HepG2 (cell line): Measurements from ENCODE around the gene ATPAF2. TPM values are rescaled to one million over a fixed set of nuclear protein-coding genes. Genes with fewer than 3 reads are reported as not detected.
A peak's percentile ranks its signal among the peaks of the same experiment; 100 is the strongest.

Experiments used
- DNMT1 ChIP-seq: sonication (generic); formaldehyde crosslinking; IDR thresholded peaks from 2 replicates; pipeline ENCODE4 v1.5.1; 2020; ENCODE audit warnings: mild to moderate bottlenecking, missing genetic modification reagents
- FOXO4 ChIP-seq: sonication (generic); formaldehyde crosslinking; conservative IDR thresholded peaks from 2 replicates; pipeline ENCODE4 v1.8.1; 2023; ENCODE audit warnings: missing genetic modification reagents
- GLI4 ChIP-seq: sonication (generic); formaldehyde crosslinking; IDR thresholded peaks from 2 replicates; pipeline ENCODE4 v1.5.1; 2020; ENCODE audit warnings: missing genetic modification reagents, mild to moderate bottlenecking, moderate library complexity, borderline replicate concordance
- HNF1B ChIP-seq: sonication (generic); formaldehyde crosslinking; IDR thresholded peaks from 2 replicates; pipeline ENCODE4 v1.5.1; 2020; ENCODE audit warnings: mild to moderate bottlenecking, moderate library complexity, missing genetic modification reagents
- NFYB ChIP-seq: sonication (generic); formaldehyde crosslinking; IDR thresholded peaks from 2 replicates; pipeline ENCODE4 v1.4.0; 2020; ENCODE audit warnings: missing genetic modification reagents
- NONO ChIP-seq, 2 experiments: fragments of 450-650 bp in 1 of 2; sonication (generic) in 1 of 2; formaldehyde crosslinking in 1 of 2; IDR thresholded peaks in 1 of 2; conservative IDR thresholded peaks in 1 of 2; 2 replicates each; pipeline versions ENCODE4 v1.6.1 to v1.8.0; 2017 to 2022; ENCODE audit warnings: mild to moderate bottlenecking in 1 of 2, missing genetic modification reagents in 1 of 2, moderate library complexity in 1 of 2
- NR2F2 ChIP-seq: IDR thresholded peaks from 2 replicates; pipeline ENCODE4 v1.6.1; 2012; ENCODE audit warnings: low read depth, inconsistent platforms, borderline replicate concordance
- REPIN1 ChIP-seq: sonication (generic); formaldehyde crosslinking; IDR thresholded peaks from 2 replicates; pipeline ENCODE4 v1.8.0; 2022; ENCODE audit warnings: missing genetic modification reagents, low read depth, mild to moderate bottlenecking, borderline replicate concordance
- SP1 ChIP-seq, 2 experiments: fragments of 450-650 bp in 1 of 2; sonication (generic) in 1 of 2; formaldehyde crosslinking in 1 of 2; IDR thresholded peaks; 2 replicates each; pipeline versions ENCODE4 v1.4.0 to v1.6.1; 2016 to 2020; ENCODE audit warnings: missing genetic modification reagents in 1 of 2
- TRAFD1 ChIP-seq: sonication (generic); formaldehyde crosslinking; IDR thresholded peaks from 2 replicates; pipeline ENCODE4 v1.5.1; 2020; ENCODE audit warnings: missing genetic modification reagents, mild to moderate bottlenecking, borderline replicate concordance
- ZBTB46 ChIP-seq: sonication (generic); formaldehyde crosslinking; IDR thresholded peaks from 2 replicates; pipeline ENCODE4 v1.4.0; 2020; ENCODE audit warnings: mild to moderate bottlenecking, missing genetic modification reagents, borderline replicate concordance
- ZKSCAN5 ChIP-seq: sonication (generic); formaldehyde crosslinking; IDR thresholded peaks from 2 replicates; pipeline ENCODE4 v1.5.1; 2020; ENCODE audit warnings: mild to moderate bottlenecking, missing genetic modification reagents
- ZNF24 ChIP-seq: fragments of 450-650 bp; IDR thresholded peaks from 2 replicates; pipeline ENCODE4 v1.6.1; 2017; ENCODE audit warnings: antibody characterized with exemption, mild to moderate bottlenecking
- ZNF737 ChIP-seq: sonication (generic); formaldehyde crosslinking; IDR thresholded peaks from 2 replicates; pipeline ENCODE4 v1.5.0; 2020; ENCODE audit warnings: missing genetic modification reagents, mild to moderate bottlenecking, borderline replicate concordance
- ZNF761 ChIP-seq: sonication (generic); formaldehyde crosslinking; conservative IDR thresholded peaks from 2 replicates; pipeline ENCODE4 v1.4.0; 2020; ENCODE audit warnings: mild to moderate bottlenecking, missing genetic modification reagents
- ZNF850 ChIP-seq: sonication (generic); formaldehyde crosslinking; conservative IDR thresholded peaks from 2 replicates; pipeline ENCODE4 v1.9.0; 2021; ENCODE audit warnings: mild to moderate bottlenecking, missing genetic modification reagents
- polyA plus RNA-seq, 8 experiments: library from polyadenylated mRNA; depleted of rRNA in 3 of 8; stranded (reverse) in 7 of 8; unstranded in 1 of 8; fragments of >200 nt; fragmentation: Illumina TruSeq in 4 of 8; extraction: Trizol in 4 of 8; gene quantifications; 2 replicates each; pipeline versions ENCODE4 v1.2.1 to v1.2.3, GENCODE V29; 2011 to 2016; ENCODE audit warnings: low read depth in 4 of 8, missing spikeins in 1 of 8, mixed read lengths in 1 of 8; ENCODE audit not compliant: insufficient read depth in 1 of 8
- total RNA-seq, 5 experiments: library from RNA; depleted of rRNA; stranded (reverse); fragments of >200 nt; fragmentation: Illumina TruSeq; extraction: Trizol; gene quantifications; 2 replicates each; pipeline ENCODE4 v1.2.3, GENCODE V29; 2016; ENCODE audit warnings: low read depth in 1 of 5

ATPAF2 gene
- total and polyA plus RNA-seq, 2 of the 13 experiments (the other 11 are each of a cell fraction or from before 2014, with no cell fraction given) = 15.0 to 16.5 TPM

GRCh38 chr17:17972126-17972951, 66.6 kb downstream of the ATPAF2 start, which contains the start of the genes DRC3 and TOM1L2 (continued):
- TF ChIP-seq ZNF737 (CRISPR knock-in tag) (no peak), ZNF761 (CRISPR knock-in tag) (no peak), ZBTB46 (CRISPR knock-in tag) (no peak), DNMT1 (CRISPR knock-in tag) (no peak), NONO (IDR thresholded peaks at IDR 0.05) (no peak), NONO (CRISPR knock-in tag; conservative IDR thresholded peaks at IDR 0.05) (peak; percentile 44; the same call in 1 of the 2 replicates), REPIN1 (0 out of 2 replicates have a peak, but pooled peaks have one; percentile 28), ZNF24 (no peak), FOXO4 (CRISPR knock-in tag) (no peak), SP1 (IDR thresholded peaks at IDR 0.05) (peak; percentile 91), SP1 (CRISPR knock-in tag; IDR thresholded peaks at IDR 0.05) (peak; percentile 95), ZKSCAN5 (CRISPR knock-in tag) (no peak), NFYB (CRISPR knock-in tag) (peak; percentile 98), TRAFD1 (CRISPR knock-in tag) (no peak), HNF1B (CRISPR knock-in tag) (no peak), ZNF850 (no peak), GLI4 (CRISPR knock-in tag) (0 out of 2 replicates have a peak, but pooled peaks have one; percentile 54), NR2F2 (no peak)
